ENCODE results near the gene KCNH1.

Gene KCNH1

DNA sequence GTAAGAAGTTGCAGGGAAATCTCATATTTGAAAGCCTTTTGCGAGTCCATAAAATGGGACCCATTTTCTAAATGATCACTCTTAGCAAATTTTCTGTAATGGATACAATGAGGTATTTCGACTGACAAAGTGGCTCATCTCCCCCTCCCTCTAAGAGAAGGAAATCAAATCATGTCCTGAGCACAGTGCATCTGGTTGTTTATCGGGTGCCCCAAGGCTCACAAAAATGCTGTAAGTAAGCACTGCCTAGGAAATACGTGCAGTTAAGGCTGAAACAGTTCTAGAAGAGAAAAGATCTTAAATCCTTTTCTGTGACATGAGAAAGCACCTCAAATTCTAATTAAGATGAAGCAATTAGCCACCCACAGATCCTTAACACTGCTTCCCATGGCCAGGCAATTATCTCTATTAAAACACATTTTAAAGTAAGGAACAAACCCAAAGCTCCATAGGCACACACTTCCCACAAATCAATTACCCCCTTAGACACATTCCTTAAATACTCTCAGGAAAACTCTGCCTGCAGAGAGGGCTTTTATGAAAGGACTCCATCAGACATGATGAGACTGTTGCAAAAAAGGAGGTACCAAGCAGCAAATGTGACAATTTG is 216.3 kb downstream of the KCNH1 start:
- DNase-seq = no peak

GRCh38 chr1:210916548-210916947 is 217.4 kb downstream of the KCNH1 start:
- no peak for DNase-seq

GRCh38 chr1:210915890-210916507 is 217.9 kb downstream of the KCNH1 start:
- no peak for DNase-seq

DNA sequence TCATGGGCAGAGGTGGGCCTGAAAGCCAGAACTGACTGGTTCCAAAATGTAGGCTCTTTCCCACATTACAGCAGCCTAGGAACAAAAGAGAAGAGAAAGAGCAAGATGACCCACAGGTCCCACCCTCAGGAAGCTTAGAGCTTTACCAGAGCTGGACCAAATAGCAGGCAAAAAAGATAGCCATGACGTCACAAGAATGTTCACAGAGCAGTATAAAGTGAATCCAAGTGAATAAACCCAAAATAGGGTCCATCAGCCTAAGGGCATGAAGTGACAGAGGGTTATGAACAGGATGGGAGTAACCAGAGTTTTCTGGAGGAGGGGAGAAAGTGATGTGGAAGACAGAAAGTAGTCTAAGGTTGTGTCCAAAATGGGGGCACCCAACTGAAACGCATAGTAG is 221.2 kb downstream of the KCNH1 start:
- DNase-seq = no peak

DNA sequence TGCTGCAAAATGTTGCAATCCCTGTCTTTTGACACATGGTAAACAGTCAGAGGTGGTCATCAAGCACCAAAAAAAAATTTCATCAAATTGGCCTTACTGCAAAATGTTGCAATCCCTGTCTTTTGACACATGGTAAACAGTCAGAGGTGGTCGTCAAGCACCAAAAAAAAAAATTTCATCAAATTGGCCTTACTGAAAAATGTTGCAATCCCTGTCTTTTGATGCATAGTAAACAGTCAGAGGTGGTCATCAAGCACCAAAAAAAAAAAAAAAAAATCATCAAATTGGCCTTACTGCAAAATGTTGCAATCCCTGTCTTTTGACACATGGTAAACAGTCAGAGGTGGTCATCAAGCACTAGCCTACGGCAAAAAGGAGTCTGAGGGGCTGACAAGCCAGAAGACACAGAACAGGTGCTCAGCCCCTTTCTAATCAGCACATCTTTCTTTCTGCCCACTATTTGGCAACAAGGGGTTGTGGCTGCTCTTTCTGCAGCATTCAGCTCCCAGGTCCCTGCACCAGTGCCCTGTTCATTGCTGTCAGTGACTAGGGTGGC is 223.8 kb downstream of the KCNH1 start:
- DNase-seq = no peak

- DNase-seq = no peak
Observed at GRCh38 chr1:210908791-210909190, 225.2 kb downstream of the KCNH1 start.

DNA sequence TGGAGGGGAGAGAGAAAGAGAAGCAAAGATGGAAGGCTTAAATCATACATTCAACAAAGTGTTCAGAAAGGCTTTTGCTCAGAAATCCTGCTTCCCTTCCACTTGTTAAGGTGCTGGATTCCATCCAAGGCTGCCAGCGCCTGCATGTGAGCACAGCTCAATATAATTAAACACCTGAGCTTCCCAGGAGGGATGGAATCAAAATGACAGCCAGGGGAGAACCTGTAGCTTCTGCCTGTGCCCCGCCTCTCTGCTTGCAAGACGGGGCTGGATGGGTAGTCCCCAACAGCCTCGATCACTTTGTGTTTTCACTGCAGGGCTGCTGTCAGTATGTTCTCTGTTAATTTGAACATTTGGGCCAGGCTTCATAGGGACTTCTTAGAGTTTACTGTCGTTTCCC is 225.7 kb downstream of the KCNH1 start:
- DNase-seq = no peak

DNA sequence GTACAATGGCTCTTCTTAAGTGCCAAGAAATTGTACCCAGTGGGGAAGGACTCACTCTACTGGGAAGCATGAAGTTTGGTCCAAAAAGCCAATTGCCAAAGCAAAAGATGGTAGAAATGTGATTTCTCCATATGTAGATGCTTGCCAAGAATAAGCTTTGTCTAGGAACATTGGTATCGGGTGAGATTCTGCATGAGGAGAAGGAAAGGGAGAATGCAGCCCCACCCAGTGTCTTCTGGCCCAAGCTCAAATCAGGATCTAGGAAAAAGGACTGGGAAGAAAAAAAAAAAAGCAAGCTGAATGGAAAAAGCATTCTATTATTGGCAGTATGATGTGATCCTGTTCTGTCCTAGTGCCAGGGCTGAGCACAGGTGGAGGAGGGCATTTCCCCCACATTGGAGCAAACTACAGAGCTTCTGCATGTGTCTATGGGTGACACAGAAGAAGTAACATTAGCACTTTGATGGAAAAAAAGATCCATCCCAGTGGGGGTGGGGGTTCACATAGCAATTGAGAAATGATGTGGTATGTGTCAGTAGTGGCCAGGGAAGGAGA is 226.6 kb downstream of the KCNH1 start:
- DNase-seq = no peak

GRCh38 chr1:210905944-210906453 is 227.9 kb downstream of the KCNH1 start:
- DNase-seq = no peak

GRCh38 chr1:210905365-210905904 is 228.5 kb downstream of the KCNH1 start:
- no peak for DNase-seq

DNA sequence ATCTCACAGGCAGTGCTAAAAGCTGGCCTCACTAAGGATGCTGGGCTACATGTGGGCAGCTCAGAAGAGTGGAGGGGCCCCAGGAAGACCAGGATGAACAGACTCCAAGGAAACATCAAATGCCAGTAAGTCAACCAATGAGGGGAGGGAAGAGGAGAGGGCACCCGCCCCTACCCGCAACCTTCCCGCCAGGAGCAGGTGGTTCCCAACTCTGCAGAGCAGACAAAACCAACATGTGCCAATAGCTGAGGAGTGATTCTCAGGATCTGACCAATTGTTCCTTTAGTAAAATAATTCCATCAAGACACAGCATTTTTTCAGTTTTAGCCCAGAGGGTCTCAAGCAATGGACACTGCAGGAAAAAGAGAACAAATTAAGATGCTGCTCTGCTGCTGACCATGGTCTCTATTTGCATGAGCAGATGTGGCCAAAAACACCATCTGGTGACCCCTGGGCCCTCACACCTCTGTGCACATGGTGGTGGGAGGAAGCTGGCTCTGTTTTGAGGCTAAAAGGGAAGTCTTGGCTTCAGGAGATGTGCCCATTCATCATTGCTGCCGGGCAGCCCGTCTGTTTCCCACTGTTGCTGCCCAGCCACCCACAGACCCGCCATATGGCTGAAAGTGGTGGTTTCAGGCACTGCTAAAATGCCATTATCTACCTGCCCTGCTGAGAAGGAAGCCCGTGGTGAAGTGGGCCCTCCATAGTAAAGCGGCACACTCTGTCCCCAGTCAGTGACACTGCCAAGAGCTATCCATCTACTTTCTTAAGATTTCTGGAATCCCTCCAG is 231.8 kb downstream of the KCNH1 start:
- no peak for DNase-seq

- DNase-seq = no peak
Observed at GRCh38 chr1:210900820-210901219, 233.1 kb downstream of the KCNH1 start.

DNA sequence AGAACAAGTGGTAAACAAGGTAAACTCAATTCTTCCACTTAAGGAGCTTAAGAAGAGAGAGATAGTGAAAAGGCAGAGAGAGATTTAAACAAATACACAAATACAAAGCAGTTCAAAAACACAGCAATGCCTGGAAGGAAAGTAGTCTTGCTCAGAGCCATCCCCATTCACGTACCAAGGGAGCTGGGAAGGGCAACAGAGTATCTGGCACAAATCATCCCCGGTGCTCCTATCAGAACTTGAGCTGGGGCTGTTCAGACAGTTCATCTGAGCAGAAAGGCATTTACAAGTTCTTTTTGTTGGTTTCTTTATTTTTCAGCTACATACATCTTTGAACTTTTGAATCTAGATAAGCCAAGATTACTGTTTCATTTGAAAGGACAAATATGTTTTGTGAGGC is 233.9 kb downstream of the KCNH1 start:
- DNase-seq = no peak

- DNase-seq = no peak
Observed at GRCh38 chr1:210899676-210900075, 234.3 kb downstream of the KCNH1 start.

GRCh38 chr1:210898473-210898872 is 235.5 kb downstream of the KCNH1 start:
- DNase-seq = no peak

DNA sequence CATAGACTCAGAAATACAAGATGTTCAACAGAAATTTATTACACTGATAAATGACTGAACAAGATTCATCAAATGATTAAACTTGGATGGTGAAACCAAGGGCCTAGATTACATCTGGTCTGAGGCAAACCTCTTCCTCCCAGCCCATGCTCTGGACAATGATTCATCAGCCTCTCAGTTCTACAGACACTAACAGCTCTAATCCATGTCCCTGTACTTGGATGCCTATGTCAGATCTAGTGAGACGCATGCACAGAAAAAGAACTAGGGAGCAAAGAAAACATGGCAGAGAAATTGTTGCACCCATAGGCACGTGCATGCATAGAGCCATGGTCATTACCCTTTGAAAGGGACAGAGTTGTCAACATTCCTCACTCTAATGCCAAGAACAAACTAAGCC is 250.1 kb downstream of the KCNH1 start:
- DNase-seq = no peak

DNA sequence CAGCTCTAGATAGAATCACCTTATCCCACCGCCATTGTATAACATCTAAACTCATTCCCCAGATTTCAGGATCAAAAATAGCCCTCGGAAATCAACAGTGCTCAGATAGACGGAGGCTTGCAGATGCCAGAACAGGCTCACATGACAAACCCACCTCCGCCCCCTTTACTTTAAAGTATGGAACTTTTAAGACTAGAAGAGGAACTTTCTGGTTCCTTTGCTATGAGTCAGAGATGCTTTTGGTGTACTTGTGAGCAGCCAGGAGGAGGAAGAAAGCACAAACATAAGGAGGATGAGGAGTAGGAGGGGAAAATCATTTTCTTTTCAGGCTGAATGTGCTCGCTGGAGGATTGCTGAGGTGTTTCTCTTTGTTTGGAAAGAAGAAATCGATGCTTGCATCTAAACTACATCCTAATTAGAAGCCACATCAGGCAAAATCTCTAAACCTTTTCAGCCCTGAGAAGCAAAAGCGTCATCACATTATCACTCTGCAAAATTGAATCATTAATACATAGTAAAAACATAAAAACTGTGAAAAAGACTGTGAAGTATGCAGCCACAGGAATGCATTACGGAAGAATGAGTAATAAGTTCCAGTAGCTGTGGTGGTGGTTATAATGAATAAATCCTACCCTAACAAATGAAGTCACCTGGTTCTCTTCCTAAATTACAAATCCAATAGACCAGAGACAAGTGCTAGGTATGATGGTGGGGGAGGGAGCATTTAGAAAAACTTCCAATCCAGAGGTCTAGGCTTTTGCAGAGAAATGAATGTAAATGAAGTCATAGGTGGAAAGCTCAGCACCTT is 251.3 kb downstream of the KCNH1 start:
- no peak for DNase-seq

DNA sequence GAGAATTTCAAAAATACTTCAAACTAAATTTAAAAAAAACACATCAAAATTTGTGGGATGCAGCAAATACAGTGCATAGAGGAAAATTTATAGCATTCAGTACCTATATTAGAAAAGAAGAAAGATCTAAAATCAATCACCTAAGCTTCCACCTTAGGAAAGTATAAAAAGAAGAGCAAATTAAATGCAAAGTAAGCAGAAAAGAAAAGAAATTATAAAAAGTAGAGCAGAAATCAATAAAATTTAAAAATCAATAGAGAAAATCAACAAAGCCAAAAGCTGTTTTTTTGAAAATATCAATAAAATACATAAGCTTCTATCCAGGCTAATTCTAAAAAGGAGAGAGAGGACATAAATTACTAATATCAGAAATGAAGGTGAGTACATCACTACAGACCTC is 255.4 kb downstream of the KCNH1 start:
- no peak for DNase-seq

DNA sequence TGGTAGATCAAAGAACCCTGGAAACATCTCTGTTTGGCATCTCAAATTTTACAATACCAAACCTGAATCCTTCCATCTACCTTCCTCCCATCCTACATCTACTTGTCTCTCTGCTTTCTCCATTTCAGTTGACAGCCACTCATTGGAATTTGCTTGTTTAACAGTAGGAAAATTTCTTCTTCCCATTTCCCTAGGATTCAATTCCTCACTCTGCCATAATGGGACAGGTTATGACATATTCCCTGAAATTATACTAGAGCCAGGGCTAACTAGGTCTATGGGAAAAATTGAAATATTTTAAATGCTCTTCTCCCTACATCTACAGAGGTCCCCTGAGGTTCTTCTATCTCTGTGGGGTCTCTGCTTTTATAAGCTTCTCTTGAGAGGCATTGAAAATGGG is 257.7 kb downstream of the KCNH1 start:
- DNase-seq = no peak

GRCh38 chr1:210866532-210866931 is 267.4 kb downstream of the KCNH1 start:
- DNase-seq = no peak

- no peak for DNase-seq
Observed at GRCh38 chr1:210857705-210858104, 276.2 kb downstream of the KCNH1 start.

DNA sequence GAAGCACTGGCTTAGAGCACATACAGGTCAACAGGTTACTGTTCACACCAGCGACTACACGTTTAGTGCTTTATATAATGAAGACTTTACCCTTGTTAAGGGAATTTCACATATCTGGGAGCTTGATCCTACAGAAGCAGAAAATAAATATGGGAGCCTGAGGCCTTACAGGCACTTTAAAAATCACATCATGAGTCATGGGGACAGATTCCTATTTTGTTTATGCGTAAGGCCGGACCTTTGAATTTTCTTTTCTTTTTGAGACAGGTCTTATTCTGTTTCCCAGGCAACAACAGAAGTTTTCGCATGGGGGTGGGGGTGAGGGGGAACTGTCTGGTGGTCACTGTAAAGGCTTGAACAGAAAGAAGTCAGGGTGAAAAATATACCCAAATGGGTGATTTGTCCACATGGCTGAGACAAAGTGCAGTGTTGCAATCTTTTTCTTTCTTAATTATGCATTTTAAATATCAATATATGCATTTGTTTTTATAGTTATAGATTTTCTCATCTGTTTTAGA is 276.7 kb downstream of the KCNH1 start:
- no peak for DNase-seq

Measured in NK-92 treated with Interleukin-12 subunit alpha and Interleukin-12 subunit beta, amount 100 ng/mL, for 24 hours (cell line).